ENCODE results near the gene HOXC4. TPM values are rescaled to one million over a fixed set of nuclear protein-coding genes. Genes with fewer than 3 reads are reported as not detected.

The HOXC4 gene
- total and polyA plus RNA-seq, 2 of the 4 experiments (the other 2 are of a cell fraction), result under 0.01 to 0.26 TPM

DNA sequence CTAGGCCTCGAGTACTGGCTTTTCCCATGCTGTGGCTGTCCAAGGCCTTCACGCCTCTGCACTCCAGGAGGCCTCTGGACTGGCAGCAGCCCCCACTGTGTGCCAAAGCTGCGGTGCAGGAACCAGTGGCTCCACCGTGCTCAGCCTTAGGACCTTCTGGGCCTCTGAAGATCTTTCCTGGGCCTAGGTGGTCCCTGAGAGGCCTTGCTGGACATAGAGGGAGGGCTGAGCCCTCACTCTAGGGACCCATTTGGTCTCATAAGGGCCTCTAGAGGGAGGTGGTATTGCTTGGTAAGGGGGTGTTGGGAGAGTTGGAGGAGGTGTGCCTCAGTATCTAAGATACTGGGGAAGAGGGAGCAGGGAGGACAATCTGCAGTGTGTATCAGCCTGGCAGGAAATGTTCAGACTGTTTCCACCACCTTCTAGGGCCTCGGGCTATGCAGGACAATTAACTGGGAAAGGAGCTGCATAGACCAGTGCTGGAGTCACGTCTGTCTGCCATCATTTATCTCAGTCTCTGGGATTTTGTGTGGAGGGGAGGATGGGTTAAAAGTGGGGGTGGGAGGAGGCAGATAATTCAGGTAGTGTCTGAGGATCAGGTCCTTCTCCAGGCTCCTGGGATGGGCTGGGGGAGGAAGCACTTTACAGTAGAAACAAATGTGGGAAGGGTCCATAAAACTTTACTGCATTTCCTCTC is 17.9 kb upstream of the HOXC4 start:
- 24% methylated on average over 3 of the region's 6 CpGs; no CpG with 5 or more reads in 1 of the 2 experiments for WGBS, 2 experiments (ENCODE audit: extremely low coverage in 2 of 2, insufficient read length in 1 of 2)
- Histone ChIP-seq H3K18ac (ENCODE audit: low read depth, low read length) (no peak overlapping the region), H3K4me2 (ENCODE audit: low read depth, low read length) (no peak overlapping the region), H2BK15ac (ENCODE audit: low read depth, low read length) (no peak overlapping the region), H3K9ac (ENCODE audit: low read depth, low read length) (no peak overlapping the region), H3K27me3 (ENCODE audit: control insufficient read depth, insufficient read depth, low read length) (peaks cover 82% of the 10 kb centered on the region), H3K14ac (replicated peaks; ENCODE audit: low read depth, low read length) (no peak overlapping the region), H2AK5ac (ENCODE audit: low read depth, low read length) (no peak overlapping the region), H2BK5ac (ENCODE audit: low read depth, low read length, poor library complexity, severe bottlenecking) (no peak overlapping the region), H3K4ac (ENCODE audit: low read depth, low read length) (no peak overlapping the region), H3K36me3 (ENCODE audit: control insufficient read depth, insufficient read depth, low read length) (no peaks in the 10 kb centered on the region), H3K9me3 (ENCODE audit: control insufficient read depth, insufficient read depth, low read length) (peaks cover 13% of the 10 kb centered on the region), H3K56ac (ENCODE audit: extremely low read depth, insufficient read depth, low read length) (no peak overlapping the region), H2BK20ac (ENCODE audit: low read depth, low read length) (no peak overlapping the region), H3K4me3 (ENCODE audit: insufficient read depth, low read depth, low read length) (no peak overlapping the region), H3K9me1 (ENCODE audit: insufficient read depth, low read length) (no peaks in the 10 kb centered on the region), H2AFZ (replicated peaks; ENCODE audit: low read length, poor library complexity) (peak overlapping the region; percentile 9), H3K23ac (ENCODE audit: low read depth, low read length) (no peak overlapping the region), H4K5ac (ENCODE audit: low read depth, low read length) (no peak overlapping the region), H4K91ac (ENCODE audit: insufficient read depth, low read depth, low read length) (no peak overlapping the region), H3K4me1 (ENCODE audit: control insufficient read depth, insufficient read depth, low read length) (no peaks in the 10 kb centered on the region), H4K8ac (ENCODE audit: low read depth in 2 of 2, low read length in 2 of 2) (no peak overlapping the region), H4K20me1 (ENCODE audit: insufficient read depth, low read length) (no peaks in the 10 kb centered on the region), H3K79me1 (ENCODE audit: low read depth in 1 of 2, low read length in 2 of 2) (no peaks in the 10 kb centered on the region), H2BK120ac (ENCODE audit: low read depth, low read length) (no peak overlapping the region), H2AK9ac (replicated peaks; ENCODE audit: low read depth, low read length, poor library complexity) (no peak overlapping the region), H3K27ac (ENCODE audit: insufficient read depth, low read length) (no peak overlapping the region)
- no peak for DNase-seq
- in situ Hi-C loops (cut with MboI; ENCODE audit: low sequenced_read_pairs), result no loop called here
- no peak for ATAC-seq (ENCODE audit: low read depth)
- intact Hi-C loops (cut with micrococcal nuclease), result no loop called here
- ChIA-PET CTCF (no interaction called here), POLR2A (ENCODE audit: unreplicated experiment) (no interaction called here)
- TF ChIP-seq, protein P1, sequence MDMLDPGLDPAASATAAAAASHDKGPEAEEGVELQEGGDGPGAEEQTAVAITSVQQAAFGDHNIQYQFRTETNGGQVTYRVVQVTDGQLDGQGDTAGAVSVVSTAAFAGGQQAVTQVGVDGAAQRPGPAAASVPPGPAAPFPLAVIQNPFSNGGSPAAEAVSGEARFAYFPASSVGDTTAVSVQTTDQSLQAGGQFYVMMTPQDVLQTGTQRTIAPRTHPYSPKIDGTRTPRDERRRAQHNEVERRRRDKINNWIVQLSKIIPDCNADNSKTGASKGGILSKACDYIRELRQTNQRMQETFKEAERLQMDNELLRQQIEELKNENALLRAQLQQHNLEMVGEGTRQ (IDR thresholded peaks at IDR 0.05; ENCODE audit: low read depth, low read length), result no peak
- TF ChIP-seq CHD1 (IDR thresholded peaks at IDR 0.05; ENCODE audit: low read depth, low read length) (no peak), SMC3 (IDR thresholded peaks at IDR 0.05; ENCODE audit: low read depth, low read length) (no peak), MAFK (IDR thresholded peaks at IDR 0.05; ENCODE audit: low read depth, low read length) (no peak)
- TF ChIP-seq, protein P2, sequence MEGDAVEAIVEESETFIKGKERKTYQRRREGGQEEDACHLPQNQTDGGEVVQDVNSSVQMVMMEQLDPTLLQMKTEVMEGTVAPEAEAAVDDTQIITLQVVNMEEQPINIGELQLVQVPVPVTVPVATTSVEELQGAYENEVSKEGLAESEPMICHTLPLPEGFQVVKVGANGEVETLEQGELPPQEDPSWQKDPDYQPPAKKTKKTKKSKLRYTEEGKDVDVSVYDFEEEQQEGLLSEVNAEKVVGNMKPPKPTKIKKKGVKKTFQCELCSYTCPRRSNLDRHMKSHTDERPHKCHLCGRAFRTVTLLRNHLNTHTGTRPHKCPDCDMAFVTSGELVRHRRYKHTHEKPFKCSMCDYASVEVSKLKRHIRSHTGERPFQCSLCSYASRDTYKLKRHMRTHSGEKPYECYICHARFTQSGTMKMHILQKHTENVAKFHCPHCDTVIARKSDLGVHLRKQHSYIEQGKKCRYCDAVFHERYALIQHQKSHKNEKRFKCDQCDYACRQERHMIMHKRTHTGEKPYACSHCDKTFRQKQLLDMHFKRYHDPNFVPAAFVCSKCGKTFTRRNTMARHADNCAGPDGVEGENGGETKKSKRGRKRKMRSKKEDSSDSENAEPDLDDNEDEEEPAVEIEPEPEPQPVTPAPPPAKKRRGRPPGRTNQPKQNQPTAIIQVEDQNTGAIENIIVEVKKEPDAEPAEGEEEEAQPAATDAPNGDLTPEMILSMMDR (conservative IDR thresholded peaks at IDR 0.05; ENCODE audit: low read depth, low read length), result no peak
- BruUV-seq (replicated peaks), result no TSS peak
- dilution Hi-C loops (cut with HindIII; ENCODE audit: low sequenced_read_pairs, unreplicated experiment), result no loop called here
